K562 (cell line): ENCODE measurements around the gene FIS1. TPM values are rescaled to one million over a fixed set of nuclear protein-coding genes. Genes with fewer than 3 reads are reported as not detected.
A peak's percentile ranks its signal among the peaks of the same experiment; 100 is the strongest.

Source experiments
- DACH1 ChIP-seq: fragments of 450-650 bp; IDR thresholded peaks from 2 replicates; pipeline ENCODE4 v1.6.1; 2018; ENCODE audit not compliant: partially characterized antibody
- HMGN3 ChIP-seq: IDR thresholded peaks from 2 replicates; pipeline ENCODE4 v1.6.1; 2011; ENCODE audit warnings: borderline replicate concordance, low read depth, mild to moderate bottlenecking, mixed read lengths, low read length; ENCODE audit not compliant: insufficient read length; ENCODE audit errors: extremely low read depth
- KDM2B ChIP-seq: fragments of 250-450 bp; sonication (Bioruptor Pico); IDR thresholded peaks from 2 replicates; pipeline ENCODE4 v1.8.0; 2021; ENCODE audit warnings: mild to moderate bottlenecking, moderate library complexity
- MAZ ChIP-seq, 2 experiments: fragments of 450-650 bp in 1 of 2; sonication (generic) in 1 of 2; formaldehyde crosslinking; IDR thresholded peaks in 1 of 2; conservative IDR thresholded peaks in 1 of 2; 2 replicates each; pipeline versions ENCODE4 v1.4.0 to v1.5.0; 2020; ENCODE audit warnings: mild to moderate bottlenecking in 1 of 2, missing genetic modification reagents in 1 of 2
- MTA2 ChIP-seq: fragments of 450-650 bp; IDR thresholded peaks from 2 replicates; pipeline ENCODE4 v1.6.1; 2016; ENCODE audit warnings: low read depth
- MYC ChIP-seq, 2 experiments: fragments of 250-450 bp in 1 of 2; sonication (Bioruptor Pico) in 1 of 2; IDR thresholded peaks; 2 replicates each; pipeline versions ENCODE4 v1.5.1 to v1.6.1; 2012 to 2021; ENCODE audit warnings: low read depth in 2 of 2, borderline replicate concordance in 1 of 2, improper control_type of control experiment in 1 of 2, low read length in 1 of 2, mild to moderate bottlenecking in 1 of 2, moderate library complexity in 1 of 2
- RBBP5 ChIP-seq: fragments of 200-600 bp; sonication (generic); IDR thresholded peaks from 2 replicates; pipeline ENCODE4 v1.6.1; 2012; ENCODE audit warnings: borderline replicate concordance, mild to moderate bottlenecking, low read length, control low read depth, inconsistent platforms; ENCODE audit not compliant: insufficient read depth, poor library complexity, severe bottlenecking
- SMAD1 ChIP-seq: fragments of 150-350 bp; IDR thresholded peaks from 2 replicates; pipeline ENCODE4 v1.6.1; 2014; ENCODE audit warnings: low read length, low read depth; ENCODE audit not compliant: partially characterized antibody
- ZNF75A ChIP-seq: fragments of 450-650 bp; formaldehyde crosslinking; IDR thresholded peaks from 2 replicates; pipeline ENCODE4 v1.4.0; 2020; ENCODE audit warnings: mild to moderate bottlenecking
- ZSCAN32 ChIP-seq: fragments of 450-650 bp; formaldehyde crosslinking; IDR thresholded peaks from 2 replicates; pipeline ENCODE4 v1.4.0; 2020; ENCODE audit warnings: mild to moderate bottlenecking, moderate library complexity
- polyA plus RNA-seq, 8 experiments: library from polyadenylated mRNA; depleted of rRNA in 4 of 8; stranded (reverse) in 5 of 8; unstranded in 3 of 8; fragments of >200 nt; fragmentation: Nextera tagmentation in 2 of 8; fragmentation: Illumina TruSeq in 1 of 8; extraction: Ambion mirVana in 2 of 8; extraction: Trizol in 1 of 8; gene quantifications; 2 replicates each; pipeline versions ENCODE4 v1.2.1 to v1.2.3, GENCODE V29; 2011 to 2014; ENCODE audit warnings: inconsistent platforms in 1 of 8, missing spikeins in 1 of 8
- total RNA-seq, 7 experiments: library from RNA; depleted of rRNA in 6 of 7; stranded (reverse); fragments of >200 nt in 6 of 7; fragmentation: Illumina TruSeq in 2 of 7; extraction: Trizol in 2 of 7; gene quantifications; 2 replicates each; pipeline versions ENCODE4 v1.2.1 to v1.2.3, GENCODE V29; 2011 to 2021; ENCODE audit warnings: low replicate concordance in 1 of 7
- TF ChIP-seq, protein P1 (sequence below), 3 experiments: IDR thresholded peaks in 2 of 3; conservative IDR thresholded peaks in 1 of 3; 2 replicates each; pipeline ENCODE4 v1.5.1; 2011 to 2012; ENCODE audit warnings: low read length in 3 of 3, mild to moderate bottlenecking in 3 of 3, control low read depth in 2 of 3, improper control_type of control experiment in 1 of 3, inconsistent platforms in 1 of 3, low read depth in 1 of 3, mixed read lengths in 1 of 3, moderate library complexity in 1 of 3; ENCODE audit not compliant: insufficient read depth in 2 of 3
- TF ChIP-seq, protein P2 (sequence below): fragments of 450-650 bp; IDR thresholded peaks from 2 replicates; pipeline ENCODE4 v1.6.1; 2016; ENCODE audit warnings: low read depth, mild to moderate bottlenecking, moderate library complexity
- TF ChIP-seq, protein P3 (sequence below): conservative IDR thresholded peaks from 2 replicates; pipeline ENCODE4 v1.6.1; 2011; ENCODE audit warnings: low read depth, mild to moderate bottlenecking, low read length; ENCODE audit not compliant: control insufficient read depth
- TF ChIP-seq, protein P4 (sequence below): sonication (generic); formaldehyde crosslinking; IDR thresholded peaks from 2 replicates; pipeline ENCODE4 v1.8.0; 2022; ENCODE audit warnings: missing genetic modification reagents, mild to moderate bottlenecking, borderline replicate concordance
- TF ChIP-seq, protein P5 (sequence below): fragments of 450-650 bp; formaldehyde crosslinking; IDR thresholded peaks from 2 replicates; pipeline ENCODE4 v1.4.0; 2020; ENCODE audit warnings: mild to moderate bottlenecking, moderate library complexity

The FIS1 gene
- total and polyA plus RNA-seq, 9 of the 15 experiments (the other 6 are each of a cell fraction or from before 2014, with no cell fraction given), result 86.0 to 257 (median 144) TPM

DNA sequence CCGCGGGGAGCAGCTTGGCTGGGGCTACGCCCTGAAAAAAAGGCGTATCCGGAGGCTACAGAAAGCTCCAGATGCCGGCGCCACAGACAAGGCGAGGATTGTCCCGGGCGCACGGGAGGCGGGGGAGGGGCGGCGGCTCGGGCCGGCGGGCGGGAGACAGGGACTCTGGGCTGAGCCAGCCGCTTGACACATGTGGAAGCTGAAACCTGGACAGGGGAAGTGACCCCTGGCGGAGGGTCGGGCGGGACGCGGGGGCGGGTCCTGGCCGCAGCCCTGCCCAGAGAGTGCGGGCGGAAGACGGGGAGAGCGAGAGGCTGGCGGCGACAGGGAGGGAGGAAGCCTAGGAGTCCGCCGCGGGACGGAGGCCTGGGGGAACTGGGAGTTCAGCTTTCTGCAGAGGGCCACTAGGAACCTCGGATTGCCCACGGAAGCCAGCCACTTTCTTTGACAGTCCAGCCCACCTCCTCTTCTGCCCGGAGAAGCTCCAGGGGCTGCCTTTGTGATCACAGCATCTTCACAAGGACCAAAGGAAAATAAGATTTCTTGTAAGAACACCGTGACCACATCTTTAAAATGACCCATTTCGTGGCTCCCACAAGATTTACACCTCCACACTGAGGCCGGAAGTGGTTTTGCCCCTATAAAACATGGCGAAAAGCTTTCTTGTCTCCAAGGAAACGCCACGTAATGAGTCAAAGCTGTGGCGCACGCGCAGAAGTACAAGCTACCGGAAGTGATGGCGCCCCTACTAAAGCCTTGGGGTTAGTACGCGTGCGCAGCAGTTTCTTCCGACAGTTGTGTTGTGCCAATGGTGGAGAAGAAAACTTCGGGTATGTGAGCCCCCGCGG, 27.3 kb downstream of the FIS1 start, which contains the start of the genes PLOD3 and ZNHIT1 (continued):
- TF ChIP-seq, protein P1, sequence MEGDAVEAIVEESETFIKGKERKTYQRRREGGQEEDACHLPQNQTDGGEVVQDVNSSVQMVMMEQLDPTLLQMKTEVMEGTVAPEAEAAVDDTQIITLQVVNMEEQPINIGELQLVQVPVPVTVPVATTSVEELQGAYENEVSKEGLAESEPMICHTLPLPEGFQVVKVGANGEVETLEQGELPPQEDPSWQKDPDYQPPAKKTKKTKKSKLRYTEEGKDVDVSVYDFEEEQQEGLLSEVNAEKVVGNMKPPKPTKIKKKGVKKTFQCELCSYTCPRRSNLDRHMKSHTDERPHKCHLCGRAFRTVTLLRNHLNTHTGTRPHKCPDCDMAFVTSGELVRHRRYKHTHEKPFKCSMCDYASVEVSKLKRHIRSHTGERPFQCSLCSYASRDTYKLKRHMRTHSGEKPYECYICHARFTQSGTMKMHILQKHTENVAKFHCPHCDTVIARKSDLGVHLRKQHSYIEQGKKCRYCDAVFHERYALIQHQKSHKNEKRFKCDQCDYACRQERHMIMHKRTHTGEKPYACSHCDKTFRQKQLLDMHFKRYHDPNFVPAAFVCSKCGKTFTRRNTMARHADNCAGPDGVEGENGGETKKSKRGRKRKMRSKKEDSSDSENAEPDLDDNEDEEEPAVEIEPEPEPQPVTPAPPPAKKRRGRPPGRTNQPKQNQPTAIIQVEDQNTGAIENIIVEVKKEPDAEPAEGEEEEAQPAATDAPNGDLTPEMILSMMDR (IDR thresholded peaks at IDR 0.05 in 2 of 3, conservative IDR thresholded peaks at IDR 0.05 in 1 of 3; ENCODE audit: insufficient read depth in 2 of 3, low read depth in 1 of 3, low read length in 3 of 3), result peak; percentile 6 to 49 (median 36); a peak in 3 of 6 replicates
- TF ChIP-seq, protein P2, sequence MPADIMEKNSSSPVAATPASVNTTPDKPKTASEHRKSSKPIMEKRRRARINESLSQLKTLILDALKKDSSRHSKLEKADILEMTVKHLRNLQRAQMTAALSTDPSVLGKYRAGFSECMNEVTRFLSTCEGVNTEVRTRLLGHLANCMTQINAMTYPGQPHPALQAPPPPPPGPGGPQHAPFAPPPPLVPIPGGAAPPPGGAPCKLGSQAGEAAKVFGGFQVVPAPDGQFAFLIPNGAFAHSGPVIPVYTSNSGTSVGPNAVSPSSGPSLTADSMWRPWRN, result 0 out of 2 replicates have a peak, but pooled peaks have one; percentile 40
- no peak for TF ChIP-seq ZNF75A (CRISPR knock-in tag)
- TF ChIP-seq HMGN3, result peak; percentile 95
- no peak for TF ChIP-seq KDM2B (CRISPR knock-in tag)
- TF ChIP-seq ZSCAN32, result no peak
- TF ChIP-seq, protein P3, sequence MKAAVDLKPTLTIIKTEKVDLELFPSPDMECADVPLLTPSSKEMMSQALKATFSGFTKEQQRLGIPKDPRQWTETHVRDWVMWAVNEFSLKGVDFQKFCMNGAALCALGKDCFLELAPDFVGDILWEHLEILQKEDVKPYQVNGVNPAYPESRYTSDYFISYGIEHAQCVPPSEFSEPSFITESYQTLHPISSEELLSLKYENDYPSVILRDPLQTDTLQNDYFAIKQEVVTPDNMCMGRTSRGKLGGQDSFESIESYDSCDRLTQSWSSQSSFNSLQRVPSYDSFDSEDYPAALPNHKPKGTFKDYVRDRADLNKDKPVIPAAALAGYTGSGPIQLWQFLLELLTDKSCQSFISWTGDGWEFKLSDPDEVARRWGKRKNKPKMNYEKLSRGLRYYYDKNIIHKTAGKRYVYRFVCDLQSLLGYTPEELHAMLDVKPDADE, result peak; percentile 86
- TF ChIP-seq DACH1, result no peak
- TF ChIP-seq, protein P4, sequence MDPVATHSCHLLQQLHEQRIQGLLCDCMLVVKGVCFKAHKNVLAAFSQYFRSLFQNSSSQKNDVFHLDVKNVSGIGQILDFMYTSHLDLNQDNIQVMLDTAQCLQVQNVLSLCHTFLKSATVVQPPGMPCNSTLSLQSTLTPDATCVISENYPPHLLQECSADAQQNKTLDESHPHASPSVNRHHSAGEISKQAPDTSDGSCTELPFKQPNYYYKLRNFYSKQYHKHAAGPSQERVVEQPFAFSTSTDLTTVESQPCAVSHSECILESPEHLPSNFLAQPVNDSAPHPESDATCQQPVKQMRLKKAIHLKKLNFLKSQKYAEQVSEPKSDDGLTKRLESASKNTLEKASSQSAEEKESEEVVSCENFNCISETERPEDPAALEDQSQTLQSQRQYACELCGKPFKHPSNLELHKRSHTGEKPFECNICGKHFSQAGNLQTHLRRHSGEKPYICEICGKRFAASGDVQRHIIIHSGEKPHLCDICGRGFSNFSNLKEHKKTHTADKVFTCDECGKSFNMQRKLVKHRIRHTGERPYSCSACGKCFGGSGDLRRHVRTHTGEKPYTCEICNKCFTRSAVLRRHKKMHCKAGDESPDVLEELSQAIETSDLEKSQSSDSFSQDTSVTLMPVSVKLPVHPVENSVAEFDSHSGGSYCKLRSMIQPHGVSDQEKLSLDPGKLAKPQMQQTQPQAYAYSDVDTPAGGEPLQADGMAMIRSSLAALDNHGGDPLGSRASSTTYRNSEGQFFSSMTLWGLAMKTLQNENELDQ, result no peak
- no peak for TF ChIP-seq MTA2
- peak; percentile 53 to 92 for TF ChIP-seq MAZ (CRISPR knock-in tag; conservative IDR thresholded peaks at IDR 0.05 in 1 of 2, IDR thresholded peaks at IDR 0.05 in 1 of 2)
- TF ChIP-seq RBBP5, result peak; percentile 42
- TF ChIP-seq MYC (IDR thresholded peaks at IDR 0.05; ENCODE audit: low read depth, low read length), result peak; percentile 87
- TF ChIP-seq MYC (CRISPR knock-in tag; IDR thresholded peaks at IDR 0.05; ENCODE audit: borderline replicate concordance, low read depth), result peak; percentile 35; the same call in 1 of the 2 replicates
- TF ChIP-seq, protein P5, sequence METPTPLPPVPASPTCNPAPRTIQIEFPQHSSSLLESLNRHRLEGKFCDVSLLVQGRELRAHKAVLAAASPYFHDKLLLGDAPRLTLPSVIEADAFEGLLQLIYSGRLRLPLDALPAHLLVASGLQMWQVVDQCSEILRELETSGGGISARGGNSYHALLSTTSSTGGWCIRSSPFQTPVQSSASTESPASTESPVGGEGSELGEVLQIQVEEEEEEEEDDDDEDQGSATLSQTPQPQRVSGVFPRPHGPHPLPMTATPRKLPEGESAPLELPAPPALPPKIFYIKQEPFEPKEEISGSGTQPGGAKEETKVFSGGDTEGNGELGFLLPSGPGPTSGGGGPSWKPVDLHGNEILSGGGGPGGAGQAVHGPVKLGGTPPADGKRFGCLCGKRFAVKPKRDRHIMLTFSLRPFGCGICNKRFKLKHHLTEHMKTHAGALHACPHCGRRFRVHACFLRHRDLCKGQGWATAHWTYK (CRISPR knock-in tag), result no peak; the same call in 1 of the 2 replicates
- TF ChIP-seq SMAD1, result no peak
